Astrocyte (in vitro differentiated cells and primary cell): ENCODE results near the gene PEPD.

Source experiments
- EZH2 ChIP-seq: IDR thresholded peaks from 2 replicates; pipeline ENCODE4 v1.6.1; 2012; ENCODE audit warnings: mild to moderate bottlenecking, low read length, inconsistent platforms; ENCODE audit not compliant: insufficient read depth
- TF ChIP-seq, protein P1 (sequence below): IDR thresholded peaks from 2 replicates; pipeline ENCODE4 v1.5.1; 2011; ENCODE audit warnings: low read depth, mild to moderate bottlenecking, inconsistent platforms, low read length, moderate library complexity; ENCODE audit not compliant: insufficient read depth

DNA sequence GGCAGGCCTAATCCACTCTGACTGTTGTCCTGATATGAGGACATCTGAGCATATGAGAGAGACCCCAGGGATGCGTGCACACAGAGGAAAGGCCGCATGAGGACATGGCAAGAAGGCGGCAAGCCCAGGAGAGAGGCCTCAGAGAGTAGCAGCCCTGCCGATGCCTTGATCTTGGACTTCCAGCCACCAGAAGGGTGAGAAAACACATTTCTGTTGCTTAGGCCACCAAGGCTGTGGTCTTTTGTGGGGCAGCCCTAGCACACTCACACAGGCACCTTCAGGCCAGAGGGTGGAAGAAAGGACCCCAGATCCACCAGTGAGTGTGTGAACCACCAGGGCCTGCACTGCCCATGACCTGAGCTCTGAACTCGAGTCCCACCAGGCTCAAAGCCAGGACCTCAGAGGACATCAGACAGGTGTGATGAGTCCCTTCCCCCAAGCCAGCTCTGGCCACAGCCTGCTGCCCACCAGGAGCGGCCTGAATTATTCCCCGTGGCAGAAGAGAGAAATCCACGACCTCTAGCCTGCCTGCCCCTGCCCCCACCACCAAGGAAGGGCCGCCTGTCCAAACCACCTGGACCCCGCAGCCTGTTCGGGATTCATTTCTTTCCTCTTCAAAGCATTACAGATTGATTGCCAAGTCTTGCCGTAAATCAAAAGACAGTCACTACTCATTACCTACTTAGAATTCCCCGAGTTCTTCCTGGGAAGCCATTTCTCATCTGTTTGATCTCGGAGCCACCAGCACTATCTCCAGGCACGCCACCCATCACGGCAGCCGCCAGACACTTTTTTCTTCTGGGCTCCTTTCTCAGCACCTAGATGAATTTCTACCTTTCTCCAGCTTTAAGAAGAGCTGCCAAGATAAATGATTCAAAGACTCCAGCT is 75.9 kb downstream of the PEPD start:
- TF ChIP-seq, protein P1, sequence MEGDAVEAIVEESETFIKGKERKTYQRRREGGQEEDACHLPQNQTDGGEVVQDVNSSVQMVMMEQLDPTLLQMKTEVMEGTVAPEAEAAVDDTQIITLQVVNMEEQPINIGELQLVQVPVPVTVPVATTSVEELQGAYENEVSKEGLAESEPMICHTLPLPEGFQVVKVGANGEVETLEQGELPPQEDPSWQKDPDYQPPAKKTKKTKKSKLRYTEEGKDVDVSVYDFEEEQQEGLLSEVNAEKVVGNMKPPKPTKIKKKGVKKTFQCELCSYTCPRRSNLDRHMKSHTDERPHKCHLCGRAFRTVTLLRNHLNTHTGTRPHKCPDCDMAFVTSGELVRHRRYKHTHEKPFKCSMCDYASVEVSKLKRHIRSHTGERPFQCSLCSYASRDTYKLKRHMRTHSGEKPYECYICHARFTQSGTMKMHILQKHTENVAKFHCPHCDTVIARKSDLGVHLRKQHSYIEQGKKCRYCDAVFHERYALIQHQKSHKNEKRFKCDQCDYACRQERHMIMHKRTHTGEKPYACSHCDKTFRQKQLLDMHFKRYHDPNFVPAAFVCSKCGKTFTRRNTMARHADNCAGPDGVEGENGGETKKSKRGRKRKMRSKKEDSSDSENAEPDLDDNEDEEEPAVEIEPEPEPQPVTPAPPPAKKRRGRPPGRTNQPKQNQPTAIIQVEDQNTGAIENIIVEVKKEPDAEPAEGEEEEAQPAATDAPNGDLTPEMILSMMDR: no peak
- TF ChIP-seq EZH2: no peak
